A549 treated with Mapracorat at 1 μM for 4 hours (cell line): ENCODE data around the gene ZSCAN5B. TPM values are rescaled to one million over a fixed set of nuclear protein-coding genes. Genes with fewer than 3 reads are reported as not detected.

ENCODE experiments used
- total RNA-seq: library from RNA; stranded (reverse); fragments of 200-300 nt; extraction: Qiagen RNA extraction; gene quantifications from 5 replicates; pipeline ENCODE4 v1.2.3, GENCODE V29; 2022

ZSCAN5B gene, protein sequence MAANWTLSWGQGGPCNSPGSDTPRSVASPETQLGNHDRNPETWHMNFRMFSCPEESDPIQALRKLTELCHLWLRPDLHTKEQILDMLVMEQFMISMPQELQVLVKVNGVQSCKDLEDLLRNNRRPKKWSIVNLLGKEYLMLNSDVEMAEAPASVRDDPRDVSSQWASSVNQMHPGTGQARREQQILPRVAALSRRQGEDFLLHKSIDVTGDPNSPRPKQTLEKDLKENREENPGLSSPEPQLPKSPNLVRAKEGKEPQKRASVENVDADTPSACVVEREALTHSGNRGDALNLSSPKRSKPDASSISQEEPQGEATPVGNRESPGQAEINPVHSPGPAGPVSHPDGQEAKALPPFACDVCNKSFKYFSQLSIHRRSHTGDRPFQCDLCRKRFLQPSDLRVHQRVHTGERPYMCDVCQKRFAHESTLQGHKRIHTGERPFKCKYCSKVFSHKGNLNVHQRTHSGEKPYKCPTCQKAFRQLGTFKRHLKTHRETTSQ
- not detected in 5 replicates for total RNA-seq

DNA sequence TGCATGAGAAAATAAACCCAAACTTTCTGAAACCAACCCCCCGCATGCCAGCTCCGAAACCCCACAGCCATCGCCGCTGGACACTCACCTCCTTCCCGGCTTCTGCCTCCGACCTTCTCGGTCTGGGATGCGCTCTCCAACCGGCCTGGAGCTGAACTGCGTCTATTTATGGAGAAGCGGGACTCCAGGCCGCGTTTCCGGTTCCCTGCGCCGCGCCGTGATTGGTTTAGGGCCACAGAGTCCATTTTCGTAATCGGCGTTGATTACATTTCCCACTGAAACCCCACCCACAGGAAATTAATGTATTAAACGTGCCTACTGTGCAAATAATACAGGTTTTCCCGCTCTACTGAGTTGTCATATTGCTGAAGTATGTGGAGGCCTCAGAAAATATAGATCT is at the start of gene ZSCAN5B:
TSS of gene ZSCAN5B (minus strand) at position 138 of the 400 bp plus-strand sequence. CDS start 4,731 bp downstream, outside the sequence.

DNA sequence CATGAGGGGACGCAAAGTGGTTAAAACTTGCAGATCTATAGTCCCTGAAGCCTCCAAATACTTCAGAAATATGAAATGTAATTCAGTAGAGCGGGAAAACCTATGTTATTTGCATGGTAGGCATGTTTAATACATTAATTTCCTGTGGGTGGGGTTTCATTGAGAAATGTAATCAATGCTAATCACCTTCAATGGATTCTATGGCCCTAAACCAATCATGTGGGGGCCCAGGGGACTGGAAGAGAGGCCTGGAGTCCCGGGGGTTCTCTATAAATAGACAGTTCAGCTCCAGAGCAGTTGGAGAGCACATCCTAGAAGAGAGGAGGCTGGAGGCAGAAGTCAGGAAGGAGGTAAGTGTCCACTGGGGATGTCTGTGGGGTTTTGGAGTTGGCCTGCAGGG is 4.4 kb upstream of the ZSCAN5B start, which contains the start of gene ZSCAN5C:
TSS of gene ZSCAN5C (plus strand) at position 301 of the 400 bp plus-strand sequence. CDS start 3,641 bp downstream, outside the sequence.

DNA sequence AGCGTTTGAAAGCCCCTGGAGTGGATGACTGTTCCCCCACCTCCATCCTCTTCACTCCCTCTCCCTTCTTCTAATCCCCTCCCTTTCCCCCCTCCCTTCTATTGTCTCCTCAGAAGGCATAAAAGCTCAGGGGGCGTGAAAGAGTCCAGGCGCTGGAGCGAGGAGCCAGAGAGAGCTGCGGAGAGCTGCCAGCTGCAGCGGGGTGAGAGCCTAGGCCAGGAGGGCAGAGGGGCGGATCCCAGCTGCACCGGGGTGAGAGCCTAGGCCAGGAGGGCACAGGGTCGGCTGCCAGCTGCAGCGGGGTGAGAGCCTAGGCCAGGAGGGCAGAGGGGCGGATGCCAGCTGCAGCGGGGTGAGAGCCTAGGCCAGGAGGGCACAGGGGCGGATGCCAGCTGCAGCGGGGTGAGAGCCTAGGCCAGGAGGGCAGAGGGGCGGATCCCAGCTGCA is 21.7 kb downstream of the ZSCAN5B start, which contains the start of gene GALP:
TSS of gene GALP (plus strand) at position 148 of the 447 bp plus-strand sequence. CDS start 1,101 bp downstream, outside the sequence.

DNA sequence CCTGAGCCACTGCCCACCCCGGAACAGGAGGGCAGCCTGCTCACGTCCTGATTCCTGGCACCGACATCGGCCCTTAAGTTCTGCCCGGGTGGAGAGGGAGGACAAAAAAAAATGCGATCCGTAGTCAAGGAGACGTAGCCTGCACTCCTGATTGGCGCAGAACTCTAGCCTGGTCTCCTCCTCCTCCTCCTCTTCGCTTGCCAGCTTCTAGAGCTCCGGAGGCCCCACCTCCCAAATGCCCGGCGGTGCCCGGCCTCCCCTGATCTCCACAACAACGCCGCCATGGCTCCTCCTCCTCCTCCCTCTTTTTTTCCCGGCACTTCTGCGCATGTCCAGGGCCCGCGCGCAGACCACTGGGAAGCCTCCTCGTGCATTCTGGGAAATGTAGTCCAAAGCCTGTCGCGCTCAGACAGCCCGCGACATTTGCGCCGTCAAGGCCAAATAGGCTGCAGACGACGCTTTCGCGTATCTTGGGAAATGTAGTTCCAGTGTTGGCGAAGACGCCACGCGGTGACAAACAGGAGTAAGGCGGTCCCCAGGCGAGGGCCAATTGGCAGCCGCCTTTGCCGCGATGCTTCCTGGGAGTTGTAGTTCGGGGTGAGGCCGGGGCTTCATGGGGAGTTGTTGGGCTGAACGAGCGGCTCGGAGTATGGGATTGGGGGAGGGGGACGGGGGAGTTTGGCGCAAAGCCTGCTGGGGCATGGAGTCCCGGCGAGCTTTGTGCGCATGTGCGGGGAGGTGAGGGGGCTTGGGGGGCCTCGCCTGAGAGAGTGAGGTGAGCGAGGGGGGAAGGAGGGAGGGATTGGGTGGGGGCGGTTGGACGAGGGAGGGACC is 56.8 kb downstream of the ZSCAN5B start, which contains the start of gene ZNF444:
TSS of gene ZNF444 (plus strand) at position 705 of the 834 bp plus-strand sequence. CDS start 5,625 bp downstream, outside the sequence.

Other genes with a start within 250 kb of the ZSCAN5B start
- not detected in 5 replicates for gene NLRP8, start 250.0 kb downstream of the ZSCAN5B start, total RNA-seq
- gene NLRP5, start 211.0 kb downstream of the ZSCAN5B start, total RNA-seq, result not detected in 5 replicates
- 27.0 to 50.7 TPM (median 48.1 TPM) in 5 replicates for gene ZNF787, start 76.5 kb downstream of the ZSCAN5B start, total RNA-seq
- 15.3 to 29.4 TPM (median 27.5 TPM) in 5 replicates for gene ZNF444, start 56.5 kb downstream of the ZSCAN5B start, total RNA-seq
- not detected in 5 replicates for gene GALP, start 21.8 kb downstream of the ZSCAN5B start, total RNA-seq
- gene ZSCAN5C, start 4.5 kb upstream of the ZSCAN5B start, total RNA-seq, result not detected in 5 replicates
- not detected in 5 replicates for gene EDDM13, start 75.0 kb upstream of the ZSCAN5B start, total RNA-seq
- gene ZSCAN5A, start 117.1 kb upstream of the ZSCAN5B start, total RNA-seq, result 6.6 to 11.1 TPM (median 7.6 TPM) in 5 replicates
- 0.95 to 1.5 TPM (median 1.3 TPM) in 5 replicates for gene ZNF582, start 195.8 kb upstream of the ZSCAN5B start, total RNA-seq
- 1.6 to 3.5 TPM (median 2.3 TPM) in 5 replicates for gene ZNF583, start 206.5 kb upstream of the ZSCAN5B start, total RNA-seq